ENCODE data around the gene IL7R.

The IL7R gene

DNA sequence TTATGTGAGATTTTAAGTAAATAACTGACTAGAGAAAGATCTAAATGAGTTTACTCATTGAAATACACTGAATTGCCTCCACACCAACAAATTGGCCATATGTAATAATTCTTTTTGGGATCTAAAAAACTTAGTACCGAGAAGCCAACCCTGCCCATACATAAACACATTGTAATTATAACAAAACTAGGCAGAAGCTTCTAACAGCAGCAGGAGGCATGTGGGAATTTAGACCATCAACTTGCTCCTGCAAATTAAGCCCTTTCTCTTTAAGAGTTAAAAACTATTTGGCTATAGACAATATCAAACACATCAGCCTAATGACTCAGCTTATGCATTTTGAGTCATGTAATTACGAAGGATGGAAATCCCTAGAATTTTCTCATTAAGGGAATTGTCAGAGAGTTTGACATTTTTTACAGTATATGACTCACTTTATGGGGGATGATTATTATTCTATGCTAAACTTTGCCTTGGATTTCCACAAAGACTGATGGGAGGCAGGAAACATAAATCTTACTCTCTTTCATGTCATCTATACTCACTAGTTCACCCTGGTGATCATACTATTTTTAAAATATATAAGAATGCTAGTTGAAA lies 1.0 kb downstream of the IL7R start:
- Histone ChIP-seq H3K36me3 (ENCODE audit: control insufficient read depth, insufficient read depth, low read length, severe bottlenecking) (no peaks in the 10 kb centered on the region), H3K4me1 (ENCODE audit: control insufficient read depth, insufficient read depth, low read length) (peaks cover 37% of the 10 kb centered on the region), H3K9me3 (ENCODE audit: control insufficient read depth, low read length) (no peaks in the 10 kb centered on the region), H3K27me3 (replicated peaks; ENCODE audit: control insufficient read depth, insufficient read depth, low read length) (no peaks in the 10 kb centered on the region), H3K4me3 (ENCODE audit: low read length) (peak overlapping the region; percentile 34), H3K9ac (ENCODE audit: low read length) (peak overlapping the region; percentile 27)
- peak; percentile 62 for DNase-seq (ENCODE audit: low read depth)

DNA sequence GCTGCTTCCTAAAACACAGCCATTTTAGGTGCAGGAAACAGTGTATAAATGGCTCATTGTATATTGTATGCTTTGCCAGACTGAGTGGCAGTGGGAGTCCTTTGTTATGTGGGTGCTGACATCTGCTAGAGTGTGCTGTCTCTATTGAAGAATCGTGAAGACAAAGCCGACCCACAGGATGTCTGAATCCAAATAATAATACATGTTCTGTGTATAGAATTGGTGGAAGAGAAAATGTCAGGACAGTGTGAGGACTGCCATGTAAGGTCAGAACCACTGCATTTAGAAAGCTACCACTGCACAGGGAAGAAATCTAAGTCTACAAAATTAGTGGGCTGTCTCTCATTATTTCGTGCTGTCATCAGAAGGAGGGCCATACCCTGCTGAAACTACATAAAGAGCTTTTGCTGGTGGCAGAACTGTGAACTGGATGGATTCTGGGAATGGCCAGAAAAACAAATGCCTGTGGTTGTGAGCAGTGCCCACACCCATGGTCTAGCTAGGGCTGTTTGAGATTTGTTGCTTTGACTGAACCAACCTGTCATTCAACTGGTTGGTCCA lies 2.5 kb downstream of the IL7R start:
- H3K27me3 ChIP-seq (replicated peaks; ENCODE audit: control insufficient read depth, insufficient read depth, low read length): no peaks in the 10 kb centered on the region
- DNase-seq (ENCODE audit: low read depth): no peak
- no peaks in the 10 kb centered on the region for H3K36me3 ChIP-seq (ENCODE audit: control insufficient read depth, insufficient read depth, low read length, severe bottlenecking)
- no peak overlapping the region for H3K4me3 ChIP-seq (ENCODE audit: low read length)
- peaks cover 24% of the 10 kb centered on the region for H3K4me1 ChIP-seq (ENCODE audit: control insufficient read depth, insufficient read depth, low read length)
- no peaks in the 10 kb centered on the region for H3K9me3 ChIP-seq (ENCODE audit: control insufficient read depth, low read length)
- no peak overlapping the region for H3K9ac ChIP-seq (ENCODE audit: low read length)

DNA sequence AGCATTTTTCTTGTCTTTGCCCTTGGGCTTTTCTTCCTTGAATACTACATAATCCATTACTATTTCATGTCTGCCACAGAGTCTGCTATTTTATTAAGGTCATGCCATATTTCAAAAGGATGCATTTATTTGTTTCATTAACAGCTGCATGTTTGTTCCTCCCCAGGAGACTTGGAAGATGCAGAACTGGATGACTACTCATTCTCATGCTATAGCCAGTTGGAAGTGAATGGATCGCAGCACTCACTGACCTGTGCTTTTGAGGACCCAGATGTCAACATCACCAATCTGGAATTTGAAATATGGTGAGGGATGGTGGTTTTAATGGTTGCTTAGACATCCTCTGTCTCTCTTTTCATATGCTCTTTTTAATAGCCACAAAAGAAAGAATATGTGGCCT lies 4.0 kb downstream of the IL7R start:
- H3K9ac ChIP-seq (ENCODE audit: low read length): no peak overlapping the region

DNA sequence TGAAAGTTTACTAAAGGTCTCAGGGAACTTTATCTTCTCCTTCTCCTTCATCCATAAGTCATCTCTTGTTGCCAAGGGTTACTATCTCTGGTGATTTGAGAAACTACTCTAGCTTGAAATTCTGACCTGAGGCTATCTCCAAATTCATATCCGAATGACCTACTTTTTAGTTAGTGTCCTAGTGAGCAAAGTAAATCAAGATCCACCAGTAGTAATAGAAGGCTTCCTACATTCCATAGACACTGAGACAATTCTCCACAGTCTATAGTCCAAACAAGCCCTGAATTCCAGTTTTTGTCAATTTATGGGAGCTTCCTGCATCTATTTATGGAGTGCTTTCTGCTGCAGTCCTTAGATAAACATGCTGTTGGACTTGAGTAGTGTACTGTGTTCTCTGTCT lies 5.0 kb downstream of the IL7R start:
- H3K4me3 ChIP-seq (ENCODE audit: low read length): no peak overlapping the region
- no peaks in the 10 kb centered on the region for H3K36me3 ChIP-seq (ENCODE audit: control insufficient read depth, insufficient read depth, low read length, severe bottlenecking)
- H3K9ac ChIP-seq (ENCODE audit: low read length): no peak overlapping the region
- no peaks in the 10 kb centered on the region for H3K9me3 ChIP-seq (ENCODE audit: control insufficient read depth, low read length)
- no peaks in the 10 kb centered on the region for H3K27me3 ChIP-seq (replicated peaks; ENCODE audit: control insufficient read depth, insufficient read depth, low read length)
- DNase-seq (ENCODE audit: low read depth): no peak
- H3K4me1 ChIP-seq (ENCODE audit: control insufficient read depth, insufficient read depth, low read length): peaks cover 22% of the 10 kb centered on the region

More for the DNA sequence above, 4.0 kb downstream of the IL7R start:
- peaks cover 24% of the 10 kb centered on the region for H3K4me1 ChIP-seq (ENCODE audit: control insufficient read depth, insufficient read depth, low read length)
- no peaks in the 10 kb centered on the region for H3K27me3 ChIP-seq (replicated peaks; ENCODE audit: control insufficient read depth, insufficient read depth, low read length)
- no peaks in the 10 kb centered on the region for H3K9me3 ChIP-seq (ENCODE audit: control insufficient read depth, low read length)
- no peaks in the 10 kb centered on the region for H3K36me3 ChIP-seq (ENCODE audit: control insufficient read depth, insufficient read depth, low read length, severe bottlenecking)
- DNase-seq (ENCODE audit: low read depth): no peak
- H3K4me3 ChIP-seq (ENCODE audit: low read length): no peak overlapping the region

DNA sequence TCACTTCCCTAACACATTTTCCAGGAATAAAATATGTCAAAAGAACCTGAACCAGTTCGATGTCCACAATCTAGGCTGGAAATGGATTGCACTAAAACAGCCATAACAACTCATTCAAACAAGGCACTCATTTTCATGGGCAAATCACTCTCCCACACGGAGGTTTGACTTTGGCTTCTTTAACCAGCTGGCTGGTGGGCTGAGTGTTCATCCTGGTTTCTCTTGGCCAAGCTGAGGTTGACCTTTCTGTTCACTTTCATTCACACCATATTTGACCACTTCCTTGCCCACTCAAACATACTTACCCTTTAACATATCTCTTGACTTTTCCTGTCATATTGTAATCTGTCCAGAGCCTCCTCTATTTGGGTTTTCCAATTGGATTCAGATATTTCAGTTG lies 5.4 kb downstream of the IL7R start:
- Histone ChIP-seq H3K9me3 (ENCODE audit: control insufficient read depth, low read length) (no peaks in the 10 kb centered on the region), H3K4me3 (ENCODE audit: low read length) (no peak overlapping the region), H3K9ac (ENCODE audit: low read length) (no peak overlapping the region), H3K27me3 (replicated peaks; ENCODE audit: control insufficient read depth, insufficient read depth, low read length) (no peaks in the 10 kb centered on the region), H3K36me3 (ENCODE audit: control insufficient read depth, insufficient read depth, low read length, severe bottlenecking) (no peaks in the 10 kb centered on the region), H3K4me1 (ENCODE audit: control insufficient read depth, insufficient read depth, low read length) (peaks cover 18% of the 10 kb centered on the region)
- no peak for DNase-seq (ENCODE audit: low read depth)

DNA sequence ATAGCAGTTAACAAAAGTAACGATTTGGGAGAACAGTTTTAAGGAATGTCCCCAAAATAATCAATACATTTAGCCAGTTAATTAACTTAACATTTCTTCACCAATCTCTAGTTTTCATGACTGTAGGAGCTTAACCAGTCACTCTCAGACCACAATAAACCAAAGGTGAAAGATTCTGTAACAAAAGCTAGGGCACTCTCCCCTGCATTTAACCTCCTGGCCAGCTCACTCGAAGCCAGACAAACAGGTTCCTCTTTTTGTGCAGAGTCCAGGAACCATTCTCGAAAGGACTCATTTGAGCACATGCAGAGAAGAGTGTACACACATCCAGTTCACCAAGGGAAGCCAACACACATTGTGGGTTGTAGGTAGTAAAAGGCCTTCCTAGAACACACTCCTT lies 6.5 kb downstream of the IL7R start:
- Histone ChIP-seq H3K4me3 (ENCODE audit: low read length) (no peak overlapping the region), H3K27me3 (replicated peaks; ENCODE audit: control insufficient read depth, insufficient read depth, low read length) (no peaks in the 10 kb centered on the region), H3K9me3 (ENCODE audit: control insufficient read depth, low read length) (no peaks in the 10 kb centered on the region), H3K9ac (ENCODE audit: low read length) (no peak overlapping the region), H3K4me1 (ENCODE audit: control insufficient read depth, insufficient read depth, low read length) (peaks cover 9% of the 10 kb centered on the region), H3K36me3 (ENCODE audit: control insufficient read depth, insufficient read depth, low read length, severe bottlenecking) (no peaks in the 10 kb centered on the region)
- no peak for DNase-seq (ENCODE audit: low read depth)

DNA sequence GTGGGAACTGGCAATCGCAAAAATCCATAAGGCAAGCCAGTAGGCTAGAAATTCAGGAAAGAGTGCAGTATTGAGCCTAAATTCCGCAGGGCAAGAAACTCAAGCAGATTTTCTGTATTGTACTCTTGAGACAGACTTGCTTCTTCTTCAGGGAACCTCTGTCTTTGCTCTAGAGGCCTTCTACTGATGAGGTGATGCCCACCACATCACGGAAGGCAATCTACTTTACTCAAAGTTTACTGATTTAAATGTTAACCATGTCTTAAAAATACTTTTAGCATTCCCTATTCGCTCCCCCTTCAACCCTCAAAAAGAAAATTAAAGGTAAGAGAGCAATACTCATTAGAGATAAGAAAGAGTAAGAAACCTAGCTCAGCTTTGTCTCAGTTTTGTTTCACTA lies 11.3 kb downstream of the IL7R start:
- Histone ChIP-seq H3K4me3 (ENCODE audit: low read length) (no peak overlapping the region), H3K4me1 (ENCODE audit: control insufficient read depth, insufficient read depth, low read length) (no peaks in the 10 kb centered on the region), H3K36me3 (ENCODE audit: control insufficient read depth, insufficient read depth, low read length, severe bottlenecking) (no peaks in the 10 kb centered on the region), H3K27me3 (replicated peaks; ENCODE audit: control insufficient read depth, insufficient read depth, low read length) (no peaks in the 10 kb centered on the region), H3K9ac (ENCODE audit: low read length) (no peak overlapping the region), H3K9me3 (ENCODE audit: control insufficient read depth, low read length) (no peaks in the 10 kb centered on the region)
- no peak for DNase-seq (ENCODE audit: low read depth)

DNA sequence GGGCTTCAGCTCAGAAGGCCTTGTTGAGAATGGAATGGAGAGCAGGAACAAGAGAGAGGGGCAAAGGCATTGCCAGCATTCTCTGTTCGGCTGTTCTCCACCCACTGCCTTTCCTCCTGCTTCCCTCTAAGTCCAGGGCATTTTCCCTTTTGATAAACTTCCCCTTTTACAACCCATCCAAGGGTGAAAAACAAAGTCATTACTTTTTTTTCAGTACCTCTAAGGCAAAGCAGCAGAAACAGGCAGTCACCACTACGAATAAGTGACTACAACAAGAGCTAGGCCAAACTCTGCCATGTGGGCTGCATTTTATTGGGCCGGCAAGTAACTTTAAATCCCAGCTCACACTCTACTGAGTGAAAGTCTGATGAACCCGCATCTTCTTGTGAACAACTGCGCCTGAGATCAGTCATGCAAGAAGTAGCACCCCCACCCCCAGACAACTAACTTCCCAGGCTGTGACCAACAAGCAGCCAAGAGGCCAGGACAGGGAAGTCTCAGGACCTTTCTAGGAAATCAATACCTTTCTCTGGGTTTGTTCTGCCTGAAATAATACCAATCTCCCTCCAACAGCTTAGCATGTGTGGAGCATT lies 13.1 kb downstream of the IL7R start:
- Histone ChIP-seq H3K9me3 (ENCODE audit: control insufficient read depth, low read length) (no peaks in the 10 kb centered on the region), H3K36me3 (ENCODE audit: control insufficient read depth, insufficient read depth, low read length, severe bottlenecking) (no peaks in the 10 kb centered on the region), H3K27me3 (replicated peaks; ENCODE audit: control insufficient read depth, insufficient read depth, low read length) (no peaks in the 10 kb centered on the region), H3K4me1 (ENCODE audit: control insufficient read depth, insufficient read depth, low read length) (no peaks in the 10 kb centered on the region), H3K4me3 (ENCODE audit: low read length) (no peak overlapping the region), H3K9ac (ENCODE audit: low read length) (no peak overlapping the region)
- no peak for DNase-seq (ENCODE audit: low read depth)

DNA sequence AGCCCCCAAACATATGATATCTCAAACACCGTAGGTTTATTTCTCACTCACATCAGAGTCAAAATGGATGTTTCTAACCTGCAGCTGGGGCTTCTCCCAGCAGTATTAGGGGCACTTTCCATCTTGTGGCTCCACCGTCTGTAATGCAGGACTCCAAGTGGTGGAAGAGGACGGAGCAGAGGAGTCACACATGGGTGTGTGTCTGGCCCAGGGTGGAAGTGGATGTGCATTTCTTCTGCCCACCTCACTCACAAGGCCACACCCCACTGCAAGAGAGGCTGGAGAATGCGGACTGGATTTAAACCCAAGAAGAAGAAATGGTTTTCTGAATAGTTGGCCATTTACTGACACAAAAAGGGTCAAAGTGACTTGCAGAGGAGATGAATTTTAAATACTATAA lies 13.9 kb downstream of the IL7R start:
- no peak overlapping the region for H3K4me3 ChIP-seq (ENCODE audit: low read length)
- no peak overlapping the region for H3K9ac ChIP-seq (ENCODE audit: low read length)
- no peaks in the 10 kb centered on the region for H3K9me3 ChIP-seq (ENCODE audit: control insufficient read depth, low read length)
- no peaks in the 10 kb centered on the region for H3K36me3 ChIP-seq (ENCODE audit: control insufficient read depth, insufficient read depth, low read length, severe bottlenecking)
- DNase-seq (ENCODE audit: low read depth): no peak
- H3K4me1 ChIP-seq (ENCODE audit: control insufficient read depth, insufficient read depth, low read length): no peaks in the 10 kb centered on the region
- no peaks in the 10 kb centered on the region for H3K27me3 ChIP-seq (replicated peaks; ENCODE audit: control insufficient read depth, insufficient read depth, low read length)

DNA sequence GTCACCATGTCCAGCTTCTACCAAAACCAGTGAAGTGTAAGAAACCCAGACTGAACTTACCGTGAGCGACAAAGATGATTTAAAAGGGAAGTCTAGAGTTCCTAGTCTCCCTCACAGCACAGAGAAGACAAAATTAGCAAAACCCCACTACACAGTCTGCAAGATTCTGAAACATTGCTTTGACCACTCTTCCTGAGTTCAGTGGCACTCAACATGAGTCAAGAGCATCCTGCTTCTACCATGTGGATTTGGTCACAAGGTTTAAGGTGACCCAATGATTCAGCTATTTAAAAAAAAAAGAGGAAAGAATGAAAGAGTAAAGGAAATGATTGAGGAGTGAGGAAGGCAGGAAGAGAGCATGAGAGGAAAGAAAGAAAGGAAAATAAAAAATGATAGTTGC lies 19.8 kb downstream of the IL7R start:
- no peaks in the 10 kb centered on the region for H3K36me3 ChIP-seq (ENCODE audit: control insufficient read depth, insufficient read depth, low read length, severe bottlenecking)
- DNase-seq (ENCODE audit: low read depth): no peak

DNA sequence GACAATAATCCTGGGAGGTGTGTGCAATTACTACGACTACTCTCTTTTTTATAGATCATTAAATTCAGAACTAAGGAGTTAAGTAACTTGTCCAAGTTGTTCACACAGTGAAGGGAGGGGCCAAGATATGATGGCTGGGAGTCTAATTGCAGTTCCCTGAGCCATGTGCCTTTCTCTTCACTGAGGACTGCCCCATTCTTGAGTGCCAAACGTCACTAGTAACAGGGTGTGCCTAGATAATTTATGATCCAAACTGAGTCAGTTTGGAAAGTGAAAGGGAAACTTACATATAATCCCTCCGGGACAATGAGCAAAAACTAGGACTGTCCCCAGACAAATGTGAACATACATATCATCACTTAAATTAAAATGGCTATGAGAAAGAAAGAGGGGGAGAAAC lies 20.2 kb downstream of the IL7R start:
- Histone ChIP-seq H3K36me3 (ENCODE audit: control insufficient read depth, insufficient read depth, low read length, severe bottlenecking) (no peaks in the 10 kb centered on the region), H3K4me3 (ENCODE audit: low read length) (peak overlapping the region; percentile 1)
- DNase-seq (ENCODE audit: low read depth): no peak

More for the DNA sequence above, 19.8 kb downstream of the IL7R start:
- peak overlapping the region; percentile 1 for H3K4me3 ChIP-seq (ENCODE audit: low read length)
- H3K9me3 ChIP-seq (ENCODE audit: control insufficient read depth, low read length): no peaks in the 10 kb centered on the region
- no peaks in the 10 kb centered on the region for H3K27me3 ChIP-seq (replicated peaks; ENCODE audit: control insufficient read depth, insufficient read depth, low read length)
- no peak overlapping the region for H3K9ac ChIP-seq (ENCODE audit: low read length)
- peaks cover 14% of the 10 kb centered on the region for H3K4me1 ChIP-seq (ENCODE audit: control insufficient read depth, insufficient read depth, low read length)

DNA sequence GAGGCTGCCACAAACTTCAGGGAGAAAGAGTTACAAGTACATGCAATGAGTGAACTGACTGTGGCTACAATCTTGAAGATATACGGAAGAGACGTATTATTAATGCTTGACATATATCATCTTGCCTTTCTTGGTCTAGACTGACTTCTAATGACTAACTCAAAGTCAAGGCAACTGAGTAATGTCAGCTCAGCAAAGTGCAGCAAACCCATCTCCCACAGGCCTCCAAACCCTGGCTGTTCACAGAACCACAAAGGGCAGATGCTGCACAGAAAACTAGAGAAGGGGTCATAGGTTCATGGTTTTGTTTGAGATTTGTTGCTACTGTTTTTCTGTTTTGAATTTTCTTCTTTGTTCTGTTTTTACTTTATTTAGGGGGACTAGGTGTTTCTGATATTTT lies 21.0 kb downstream of the IL7R start:
- Histone ChIP-seq H3K4me3 (ENCODE audit: low read length) (no peak overlapping the region), H3K9ac (ENCODE audit: low read length) (no peak overlapping the region), H3K36me3 (ENCODE audit: control insufficient read depth, insufficient read depth, low read length, severe bottlenecking) (no peaks in the 10 kb centered on the region), H3K4me1 (ENCODE audit: control insufficient read depth, insufficient read depth, low read length) (peaks cover 14% of the 10 kb centered on the region), H3K27me3 (replicated peaks; ENCODE audit: control insufficient read depth, insufficient read depth, low read length) (no peaks in the 10 kb centered on the region), H3K9me3 (ENCODE audit: control insufficient read depth, low read length) (no peaks in the 10 kb centered on the region)
- no peak for DNase-seq (ENCODE audit: low read depth)

More for the DNA sequence above, 20.2 kb downstream of the IL7R start:
- Histone ChIP-seq H3K4me1 (ENCODE audit: control insufficient read depth, insufficient read depth, low read length) (peaks cover 14% of the 10 kb centered on the region), H3K9ac (ENCODE audit: low read length) (no peak overlapping the region), H3K9me3 (ENCODE audit: control insufficient read depth, low read length) (no peaks in the 10 kb centered on the region), H3K27me3 (replicated peaks; ENCODE audit: control insufficient read depth, insufficient read depth, low read length) (no peaks in the 10 kb centered on the region)
